GM03348 (cell line): Measurements from ENCODE around the gene IL11RA.

Experiments used
- DNase-seq: peaks from one replicate; pipeline ENCODE4 v3.0.0; 2012; ENCODE audit warnings: low spot score

Gene IL11RA

DNA sequence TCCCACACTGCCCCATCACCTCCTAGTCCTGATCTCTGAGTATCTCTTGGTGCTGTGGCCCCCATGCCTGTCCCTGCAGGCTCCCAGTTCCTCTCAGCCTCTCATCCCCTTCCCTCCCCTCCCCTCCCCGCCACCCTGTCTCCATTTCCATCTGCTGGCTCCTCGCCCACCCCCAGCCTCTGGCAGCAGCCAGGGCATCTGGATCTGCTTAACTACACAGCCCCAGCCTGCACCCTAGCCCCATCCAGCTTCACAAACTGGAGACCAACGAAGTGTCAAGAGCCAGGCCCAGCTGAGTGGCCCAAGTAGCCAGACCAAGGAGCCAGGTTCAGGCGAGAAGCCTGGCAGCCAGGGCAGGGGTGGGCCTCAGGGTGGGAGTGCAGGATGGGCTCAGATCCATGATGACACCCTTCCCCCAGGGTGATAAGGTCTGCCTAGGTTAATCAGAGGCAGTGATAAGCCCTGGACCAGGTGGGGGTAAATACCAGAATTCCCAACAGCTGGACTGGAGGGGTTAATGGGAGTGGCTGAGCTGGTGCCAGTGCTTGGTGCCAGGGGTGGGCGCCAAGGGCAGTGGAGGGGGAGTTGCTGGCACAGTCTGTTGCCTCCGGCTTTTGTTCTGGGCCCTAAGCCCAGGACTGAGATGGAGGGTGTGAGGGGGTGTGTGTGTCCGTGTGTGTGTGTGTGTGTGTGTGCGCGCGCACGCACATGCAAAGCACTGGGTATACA is 2.5 kb downstream of the IL11RA start:
- DNase-seq = peak; percentile 88

DNA sequence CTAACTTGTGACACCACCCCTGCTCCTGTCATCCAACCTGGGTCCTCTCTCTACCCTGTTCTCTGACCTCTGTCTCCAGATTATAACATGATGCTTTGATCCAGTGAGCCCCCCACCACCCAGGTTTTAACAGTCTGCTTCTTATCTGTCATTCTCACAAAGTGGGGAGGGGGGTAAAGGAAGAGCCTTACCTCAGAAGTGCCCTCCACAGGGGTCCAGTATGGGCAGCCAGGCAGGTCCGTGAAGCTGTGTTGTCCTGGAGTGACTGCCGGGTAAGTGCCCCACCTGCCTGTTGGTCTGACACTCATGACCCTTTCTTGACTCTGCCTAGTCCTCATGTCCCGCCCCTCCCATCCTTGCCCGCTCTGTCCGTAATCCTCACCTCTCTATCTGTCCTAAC is 3.4 kb downstream of the IL11RA start:
- no peak for DNase-seq

DNA sequence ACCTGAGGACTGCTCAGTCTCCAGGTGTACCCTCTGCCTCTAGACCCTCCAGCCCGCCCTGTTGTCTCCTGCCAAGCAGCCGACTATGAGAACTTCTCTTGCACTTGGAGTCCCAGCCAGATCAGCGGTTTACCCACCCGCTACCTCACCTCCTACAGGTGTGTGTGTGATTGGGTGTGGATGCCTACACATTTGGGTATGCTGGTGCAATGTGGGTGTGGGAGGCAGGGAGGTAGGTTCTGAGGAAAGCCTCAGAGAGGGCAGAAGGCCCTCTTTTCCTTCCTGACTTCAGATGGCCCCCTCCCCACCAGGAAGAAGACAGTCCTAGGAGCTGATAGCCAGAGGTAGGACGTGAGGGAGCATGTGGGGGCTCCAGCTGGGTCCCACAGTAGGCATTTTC is 5.0 kb downstream of the IL11RA start:
- DNase-seq = no peak

GRCh38 chr9:34658461-34658860 is 6.5 kb downstream of the IL11RA start:
- DNase-seq = no peak

GRCh38 chr9:34659592-34660253 is 7.7 kb downstream of the IL11RA start:
- no peak for DNase-seq

- DNase-seq = no peak
Observed at GRCh38 chr9:34662526-34663302, 10.7 kb downstream of the IL11RA start, which contains the start of gene CCL27. TSS of gene CCL27 (minus strand) at chr9:34662657. CDS start at chr9:34662633, 24 bp downstream.

GRCh38 chr9:34663303-34663605 is 11.3 kb downstream of the IL11RA start:
- no peak for DNase-seq

DNA sequence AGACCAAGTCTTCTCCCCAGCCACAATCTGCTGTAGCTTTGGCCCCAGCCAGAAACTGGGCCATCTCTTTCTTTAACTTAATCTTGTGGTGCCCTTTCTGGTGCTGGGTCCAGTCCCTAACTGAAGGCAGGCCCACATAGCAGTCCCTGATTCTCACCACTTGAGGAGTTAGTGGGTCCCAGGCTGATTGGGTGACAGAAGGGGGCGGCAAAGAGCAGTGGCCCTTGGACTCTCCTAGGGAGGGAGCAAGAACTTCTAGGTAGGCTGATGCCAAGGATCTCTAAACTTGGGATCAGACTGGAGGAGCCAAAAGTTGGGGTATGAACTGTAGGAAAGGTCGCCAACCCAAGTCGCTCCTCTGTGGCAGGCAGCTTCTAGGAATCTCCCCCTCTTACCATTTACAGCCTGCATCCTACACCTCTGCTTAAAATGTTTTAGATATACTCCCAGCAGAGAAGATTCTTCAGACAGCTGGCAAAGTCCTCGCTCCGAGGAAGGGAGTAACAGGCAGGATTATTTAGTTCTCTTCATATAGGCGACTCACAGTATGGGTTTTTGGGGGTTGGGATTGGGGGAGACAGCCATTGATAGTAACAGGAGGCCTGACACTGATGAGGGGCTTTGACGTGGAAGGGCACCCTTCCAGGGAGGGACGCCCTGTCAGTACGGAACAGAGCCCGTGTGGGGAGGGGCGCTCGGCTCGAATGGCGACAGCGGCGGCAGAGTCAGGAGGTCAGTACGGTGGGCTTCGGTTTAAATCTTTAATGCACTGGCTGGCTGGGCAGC is 12.5 kb downstream of the IL11RA start:
- peak; percentile 84 for DNase-seq

DNA sequence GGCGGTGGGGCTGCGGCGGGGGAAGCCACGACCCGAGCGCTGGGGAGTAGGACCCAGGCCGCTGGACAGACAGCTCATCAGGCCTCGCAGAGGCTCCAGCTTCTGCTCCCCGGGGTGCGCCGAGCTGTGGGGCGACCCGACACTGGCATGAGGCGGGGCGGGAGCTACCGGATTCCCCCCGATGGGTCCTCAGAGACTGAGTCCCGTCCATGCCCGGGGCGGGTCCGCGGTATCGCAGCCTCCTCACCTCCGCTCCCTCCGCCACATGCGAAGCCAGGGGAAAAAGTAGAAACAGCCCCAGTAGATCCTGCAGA is 13.0 kb downstream of the IL11RA start:
- DNase-seq = no peak

DNA sequence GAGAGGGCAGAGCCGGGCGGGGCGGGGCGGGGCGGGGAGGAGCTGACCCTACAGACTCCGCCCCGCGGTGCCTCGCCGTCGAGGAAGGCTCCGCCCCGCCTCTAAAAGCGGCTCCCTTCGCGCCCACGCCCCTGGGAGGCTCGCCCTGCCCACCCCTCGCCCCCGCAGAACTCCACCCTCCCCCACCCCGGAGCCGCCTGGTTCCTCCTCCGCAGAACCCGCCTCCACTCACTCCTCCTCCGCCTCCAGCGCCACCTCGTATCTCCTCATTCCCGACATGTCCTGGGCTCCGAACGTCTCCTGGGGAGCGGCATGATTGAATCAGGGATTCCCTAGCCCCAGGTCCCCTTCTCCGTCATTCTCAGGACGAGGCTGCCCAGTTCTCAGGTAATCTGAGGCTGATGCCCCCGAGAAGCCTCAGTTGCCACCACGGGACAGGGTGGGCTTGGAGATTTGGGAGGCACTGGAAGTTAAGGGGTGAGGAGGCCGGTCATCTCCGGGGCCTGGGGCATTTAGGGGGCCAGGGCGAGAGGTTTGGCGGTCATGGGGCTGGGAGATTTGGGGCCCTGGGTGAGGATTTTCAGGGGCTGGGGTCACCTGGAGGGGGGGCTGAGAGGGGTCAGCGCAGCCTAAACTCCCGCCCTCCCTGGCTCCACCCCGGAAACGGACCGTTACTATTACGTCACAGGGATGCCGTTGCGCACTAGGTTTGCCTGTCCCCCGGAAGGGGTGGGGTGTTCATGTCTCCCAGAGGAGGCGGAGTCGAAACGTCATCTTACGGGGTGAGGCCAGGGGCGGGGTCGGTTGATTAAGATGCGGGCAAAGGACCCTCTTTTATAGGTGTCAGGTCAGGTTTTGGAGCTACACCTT is 13.6 kb downstream of the IL11RA start:
- DNase-seq = peak; percentile 97

GRCh38 chr9:34669809-34670562 is 18.0 kb downstream of the IL11RA start:
- no peak for DNase-seq

GRCh38 chr9:34671307-34671706 is 19.3 kb downstream of the IL11RA start:
- DNase-seq = no peak

- DNase-seq = no peak
Observed at GRCh38 chr9:34674440-34674839, 22.5 kb downstream of the IL11RA start.

DNA sequence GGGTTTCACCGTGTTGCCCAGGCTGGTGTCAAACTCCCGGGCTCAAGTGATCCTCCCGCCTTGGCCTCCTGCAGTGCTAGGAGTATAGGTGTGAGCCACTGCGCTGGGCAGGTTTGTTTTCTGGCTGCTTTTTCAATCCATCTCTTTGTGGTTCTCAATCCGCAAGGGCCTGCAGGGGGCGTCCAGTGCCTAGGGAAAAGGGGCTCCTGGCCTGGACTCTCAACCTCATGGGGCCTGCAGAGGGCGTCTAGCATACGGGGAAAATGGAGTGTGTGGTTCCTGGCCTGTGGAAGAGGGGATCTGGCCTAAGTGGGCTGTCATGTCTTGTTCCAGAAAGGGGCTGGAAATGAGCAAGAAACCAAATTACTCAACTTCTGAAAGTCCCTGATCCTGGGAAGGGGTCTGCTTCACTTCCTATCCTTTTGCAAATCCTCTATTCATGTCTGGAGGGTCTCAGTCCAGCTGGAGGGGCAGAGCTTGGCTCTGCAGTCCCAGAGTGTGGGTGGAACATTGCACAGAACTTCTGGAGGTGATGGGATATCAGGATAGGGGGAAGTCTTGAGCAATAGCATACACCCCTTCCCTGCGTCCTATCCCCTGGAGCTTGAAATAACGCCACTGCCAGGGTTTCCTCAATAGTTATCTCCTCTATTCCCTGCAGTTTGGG is 23.2 kb downstream of the IL11RA start:
- peak; percentile 84 for DNase-seq

GRCh38 chr9:34675869-34676268 is 23.9 kb downstream of the IL11RA start:
- DNase-seq = peak; percentile 33

- DNase-seq = no peak
Observed at GRCh38 chr9:34684145-34684544, 32.2 kb downstream of the IL11RA start.

DNA sequence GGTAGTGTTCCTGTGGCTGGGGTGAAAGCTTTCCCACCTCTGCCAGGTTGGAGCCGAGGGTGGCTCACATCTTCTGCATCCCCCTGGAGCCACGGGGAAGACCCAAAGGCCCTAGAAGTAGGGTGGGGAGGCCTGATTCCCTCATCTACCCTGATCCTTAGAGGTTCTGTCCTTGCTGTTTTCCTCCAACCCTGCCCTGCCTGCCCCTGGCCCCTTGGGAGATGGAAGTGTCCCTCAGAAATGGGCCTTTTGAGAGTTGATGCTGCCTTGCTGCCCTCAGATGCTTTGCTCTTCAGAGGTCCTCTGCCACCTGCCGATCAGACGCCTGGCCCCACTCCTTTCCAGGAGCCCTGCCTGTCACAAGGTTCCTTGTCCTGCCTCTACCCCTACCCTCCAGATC is 32.8 kb downstream of the IL11RA start:
- DNase-seq = no peak

- peak; percentile 51 for DNase-seq
Observed at GRCh38 chr9:34685591-34685990, 33.6 kb downstream of the IL11RA start.

- peak; percentile 36 for DNase-seq
Observed at GRCh38 chr9:34686231-34686630, 34.2 kb downstream of the IL11RA start.

DNA sequence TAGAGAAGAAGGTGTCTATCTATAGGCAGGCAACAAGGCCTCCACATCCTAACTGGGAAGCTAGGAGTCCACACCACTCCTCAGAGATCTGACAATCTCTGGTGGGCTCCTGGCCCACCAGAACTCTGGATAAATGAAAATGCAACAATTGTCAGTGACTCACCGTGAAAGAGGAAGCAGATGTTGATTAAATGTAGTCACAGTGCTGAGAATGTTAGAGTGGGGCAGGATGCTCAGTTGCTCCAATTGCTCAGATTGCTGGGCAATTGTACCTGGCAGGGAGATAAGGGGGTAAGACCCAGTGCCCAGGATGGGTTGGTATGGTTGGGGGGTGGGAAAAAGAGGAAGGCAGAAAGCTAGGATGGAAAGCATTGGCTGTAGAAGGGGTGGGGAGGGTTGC is 34.7 kb downstream of the IL11RA start:
- DNase-seq = peak; percentile 43
